ENCODE results near the gene NACC2. TPM values are rescaled to one million over a fixed set of nuclear protein-coding genes. Genes with fewer than 3 reads are reported as not detected.

NACC2 gene
- total RNA-seq, 1 donor from 2014 or later, result 5.4 TPM

Other genes starting within 250 kb of the NACC2 start
- 44.2 and 44.4 TPM in 2 replicates for gene CAMSAP1, start 187.7 kb downstream of the NACC2 start, total RNA-seq
- gene UBAC1, start 133.9 kb downstream of the NACC2 start, total RNA-seq, result 42.3 and 47.2 TPM in 2 replicates
- gene TMEM250, start 23.6 kb upstream of the NACC2 start, total RNA-seq, result 43.1 and 43.5 TPM in 2 replicates
- gene LHX3, start 109.8 kb upstream of the NACC2 start, total RNA-seq, result not detected in 2 replicates
- 24.9 and 25.4 TPM in 2 replicates for gene QSOX2, start 150.5 kb upstream of the NACC2 start, total RNA-seq
- 0.02 TPM in 1 of 2 replicates, not detected in the other for gene CCDC187, start 208.8 kb upstream of the NACC2 start, total RNA-seq
- gene GPSM1, start 232.2 kb upstream of the NACC2 start, total RNA-seq, result 24.5 and 25.8 TPM in 2 replicates